T-cell (primary cell): Measurements from ENCODE around the gene GLTP. TPM values are rescaled to one million over a fixed set of nuclear protein-coding genes. Genes with fewer than 3 reads are reported as not detected.

ENCODE experiments used
- ATAC-seq, 4 experiments: fragments of 200-7000 bp in 3 of 4; fragments of 150-1000 bp in 1 of 4; cut with Tn5 transposase; replicated peaks in 1 of 4; 1 replicate in 3 of 4; 2 replicates in 1 of 4; pipeline ENCODE4 v1.10.0; 2021; ENCODE audit warnings: moderate library complexity in 3 of 4, mild to moderate bottlenecking in 2 of 4, moderate number of reproducible peaks in 1 of 4
- CTCF ChIA-PET, 2 donors: fragments of 300-600 bp; sonication (Branson Sonifier 250); formaldehyde crosslinking; loops; one replicate each; lab custom pipeline; 2022; ENCODE audit warnings: antibody characterized with exemption in 2 of 2; lab: Charles Lee
- POLR2A ChIA-PET, 2 donors: fragments of 300-600 bp; sonication (Branson Sonifier 250); formaldehyde crosslinking; loops; one replicate each; lab custom pipeline; 2022; ENCODE audit warnings: antibody characterized with exemption in 2 of 2; lab: Charles Lee
- DNase-seq, 35 experiments: peaks; one replicate each; pipeline versions ENCODE4 v3.0.0 to v3.0.0-alpha.2; 2013 to 2023
- H3K27ac ChIP-seq: one replicate; pipeline ENCODE4 v1.5.1; 2013; ENCODE audit warnings: low read length
- H3K27me3 ChIP-seq, 2 experiments: replicated peaks in 1 of 2; 1 replicate in 1 of 2; 2 replicates in 1 of 2; pipeline versions ENCODE4 v1.6.1 to v1.7.0; 2013; ENCODE audit warnings: low read length in 1 of 2, mixed read lengths in 1 of 2; ENCODE audit not compliant: control insufficient read depth in 2 of 2, insufficient read depth in 2 of 2; ENCODE audit errors: extremely low read depth in 1 of 2
- H3K36me3 ChIP-seq, 2 donors: 1 replicate in 1 of 2; 2 replicates in 1 of 2; pipeline versions ENCODE4 v1.6.1 to v1.7.0; 2013; ENCODE audit warnings: low read length in 1 of 2; ENCODE audit not compliant: control insufficient read depth in 2 of 2, insufficient read depth in 1 of 2; ENCODE audit errors: extremely low read depth in 1 of 2
- H3K4me1 ChIP-seq, 2 experiments: 1 replicate in 1 of 2; 2 replicates in 1 of 2; pipeline versions ENCODE4 v1.6.1 to v1.7.0; 2013; ENCODE audit warnings: low read length in 2 of 2, mixed read lengths in 1 of 2; ENCODE audit not compliant: insufficient read depth in 2 of 2, control insufficient read depth in 1 of 2; ENCODE audit errors: extremely low read depth in 1 of 2
- H3K4me3 ChIP-seq, 2 donors: 1 replicate in 1 of 2; 2 replicates in 1 of 2; pipeline versions ENCODE4 v1.5.1 to v1.7.0; 2013; ENCODE audit warnings: mild to moderate bottlenecking in 2 of 2, low read length in 1 of 2, moderate library complexity in 1 of 2; ENCODE audit not compliant: control insufficient read depth in 1 of 2; ENCODE audit errors: extremely low read depth in 1 of 2
- H3K9me3 ChIP-seq: 2 replicates; pipeline ENCODE4 v1.7.0; 2013
- H3K27ac Mint-ChIP-seq, 2 donors: one replicate each; pipeline ENCODE4 v1.8.0; 2020 to 2021; ENCODE audit warnings: mild to moderate bottlenecking in 2 of 2, mixed read lengths in 2 of 2
- H3K27me3 Mint-ChIP-seq, 2 donors: one replicate each; pipeline ENCODE4 v1.8.0; 2021 to 2022; ENCODE audit warnings: mixed read lengths in 2 of 2
- H3K36me3 Mint-ChIP-seq: one replicate; pipeline ENCODE4 v1.8.0; 2021; ENCODE audit warnings: mixed read lengths
- H3K4me1 Mint-ChIP-seq, 3 donors: one replicate each; pipeline ENCODE4 v1.8.0; 2020 to 2022; ENCODE audit warnings: mixed read lengths in 3 of 3, mild to moderate bottlenecking in 1 of 3
- H3K4me3 Mint-ChIP-seq, 3 donors: one replicate each; pipeline ENCODE4 v1.8.0; 2020 to 2022; ENCODE audit warnings: mild to moderate bottlenecking in 3 of 3, mixed read lengths in 3 of 3, moderate library complexity in 3 of 3
- H3K9me3 Mint-ChIP-seq, 3 donors: one replicate each; pipeline ENCODE4 v1.8.0; 2020 to 2022; ENCODE audit warnings: mixed read lengths in 3 of 3
- WGBS: methylation state at CpG from one replicate; pipeline ENCODE4 v1.1.5; 2013; ENCODE audit warnings: missing lambda C conversion rate; ENCODE audit not compliant: insufficient coverage; 5-methylcytosine and 5-hydroxymethylcytosine counted together
- total RNA-seq, 35 experiments: library from RNA in 6 of 35; stranded (reverse) in 6 of 35; fragments of 120-200 nt in 1 of 35; gene quantifications; one replicate each; pipeline versions ENCODE4 v1.2.1 to v1.2.4 and lab custom pipeline; 2013 to 2026

The GLTP gene
- total RNA-seq, 5 donors from 2014 or later (not counting 1 experiment from before 2014, with no cell fraction given), result 22.0 to 29.5 (median 23.8) TPM

- Mint-ChIP-seq H3K27ac (no peak overlapping the region), H3K9me3 (no peaks in the 10 kb centered on the region), H3K4me3 (no peak overlapping the region), H3K27me3 (peaks cover 0 to 3% of the 10 kb centered on the region in 2 donors), H3K36me3 (no peaks in the 10 kb centered on the region), H3K4me1 (peaks cover 0 to 2% (median 0%) of the 10 kb centered on the region in 3 donors)
- Histone ChIP-seq H3K27me3 (peaks cover 0 to 11% of the 10 kb centered on the region in 2 experiments), H3K27ac (no peak overlapping the region), H3K4me3 (no peak overlapping the region), H3K36me3 (no peaks in the 10 kb centered on the region), H3K9me3 (no peaks in the 10 kb centered on the region), H3K4me1 (peaks cover 0 to 5% of the 10 kb centered on the region in 2 experiments)
- POLR2A ChIA-PET, result no interaction called here
- DNase-seq (peak; percentile 13 to 79 (median 59)), ATAC-seq (peak; percentile 78 to 83 (median 81))
- CTCF ChIA-PET, result interaction anchor here (0.6 to 3.6 kb wide), 15 partner anchors 10 to 1400 kb away, joined by 3 to 24 read pairs (median 4); no protein-coding TSS in a partner anchor
- whole genome bisulfite sequencing, result 39% methylated on average over 11 of the region's 12 CpGs
Observed at GRCh38 chr12:109804820-109805761, 75.2 kb downstream of the GLTP start.

DNA sequence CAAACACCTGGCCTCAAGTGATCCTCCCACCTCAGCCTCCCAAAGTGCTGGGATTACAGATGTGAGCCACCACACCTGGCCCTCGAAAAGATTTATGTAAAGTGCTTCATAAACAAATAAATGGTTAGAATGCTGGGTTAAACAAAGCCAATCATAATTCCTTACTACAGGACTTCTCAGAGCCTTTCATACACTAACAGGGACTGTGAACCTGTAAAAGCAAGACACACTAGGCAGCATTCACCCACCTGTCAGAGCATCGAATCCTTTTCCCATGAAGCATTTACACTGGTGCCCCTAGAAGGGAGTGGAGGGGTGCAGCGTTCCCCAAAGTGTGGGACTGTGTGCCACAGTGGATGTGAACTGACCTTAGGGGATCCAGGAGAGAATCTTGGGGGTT, 76.7 kb downstream of the GLTP start:
- ATAC-seq (no peak), DNase-seq (no peak)
- Mint-ChIP-seq H3K36me3 (no peaks in the 10 kb centered on the region), H3K9me3 (no peaks in the 10 kb centered on the region), H3K4me1 (peaks cover 0 to 2% (median 0%) of the 10 kb centered on the region in 3 donors), H3K27me3 (peaks cover 0 to 3% of the 10 kb centered on the region in 2 donors), H3K4me3 (no peak overlapping the region), H3K27ac (no peak overlapping the region)
- Histone ChIP-seq H3K9me3 (no peaks in the 10 kb centered on the region), H3K36me3 (no peaks in the 10 kb centered on the region), H3K27ac (no peak overlapping the region), H3K4me3 (no peak overlapping the region), H3K4me1 (peaks cover 0 to 5% of the 10 kb centered on the region in 2 experiments), H3K27me3 (peaks cover 0 to 9% of the 10 kb centered on the region in 2 experiments)
- ChIA-PET CTCF (interaction anchor here in 1 of 2 donors (0.6 to 3.6 kb wide), 2 partner anchors 42 to 47 kb away, joined by 11 to 24 read pairs; no protein-coding TSS in a partner anchor), POLR2A (no interaction called here)
- 86% methylated on average over 2 of the region's 3 CpGs for WGBS

- peaks cover 0 to 13% of the 10 kb centered on the region in 2 experiments for H3K27me3 ChIP-seq
- H3K36me3 ChIP-seq, result no peaks in the 10 kb centered on the region
- no peaks in the 10 kb centered on the region for H3K9me3 Mint-ChIP-seq
- H3K4me3 Mint-ChIP-seq, result no peak overlapping the region
- ATAC-seq, result no peak
- no peak overlapping the region for H3K27ac Mint-ChIP-seq
- H3K4me1 ChIP-seq, result peaks cover 0 to 5% of the 10 kb centered on the region in 2 experiments
- H3K4me3 ChIP-seq, result no peak overlapping the region
- H3K27me3 Mint-ChIP-seq, result peaks cover 0 to 8% of the 10 kb centered on the region in 2 donors
- H3K36me3 Mint-ChIP-seq, result no peaks in the 10 kb centered on the region
- H3K9me3 ChIP-seq, result no peaks in the 10 kb centered on the region
- ChIA-PET POLR2A (no interaction called here), CTCF (no interaction called here)
- H3K27ac ChIP-seq, result no peak overlapping the region
- WGBS, result 88% methylated on average over 13 of the region's 15 CpGs
- DNase-seq, result no peak
- H3K4me1 Mint-ChIP-seq, result peaks cover 0 to 2% (median 0%) of the 10 kb centered on the region in 3 donors
Observed at GRCh38 chr12:109802828-109803227, 77.5 kb downstream of the GLTP start.

Other genes with a start within 250 kb of the GLTP start
- 1 to 10 TPM in 4 of 5 donors, under 1 TPM in 1; 0.95 to 4.2 (median 1.6) TPM for gene FAM222A, start 166.7 kb downstream of the GLTP start, total RNA-seq
- not detected for gene TRPV4, start 47.1 kb downstream of the GLTP start, total RNA-seq
- gene TCHP, start 19.7 kb upstream of the GLTP start, total RNA-seq, result 10 to 100 TPM; 25.9 to 41.5 (median 37.3) TPM
- gene GIT2, start 115.8 kb upstream of the GLTP start, total RNA-seq, result 100 to 1,000 TPM in 4 of 5 donors, 10 to 100 TPM in 1; 96.7 to 132 (median 108) TPM
- gene ANKRD13A, start 118.9 kb upstream of the GLTP start, total RNA-seq, result 10 to 100 TPM; 63.8 to 87.0 (median 76.8) TPM
- gene C12orf76, start 168.0 kb upstream of the GLTP start, total RNA-seq, result 10 to 100 TPM; 13.6 to 31.0 (median 28.5) TPM
- 1 to 10 TPM in 4 of 5 donors, under 1 TPM in 1; 0.73 to 2.3 (median 1.5) TPM for gene IFT81, start 243.8 kb upstream of the GLTP start, total RNA-seq